Natural killer cell (primary cell): ENCODE results near the gene TYRO3. TPM values are rescaled to one million over a fixed set of nuclear protein-coding genes. Genes with fewer than 3 reads are reported as not detected.

ENCODE experiments used
- ATAC-seq, 3 donors: fragments of 150-1000 bp in 2 of 3; fragments of 200-7000 bp in 1 of 3; cut with Tn5 transposase; 1 replicate in 1 of 3; 2 replicates in 2 of 3; pipeline ENCODE4 v1.10.0; 2021; ENCODE audit warnings: mild to moderate bottlenecking in 2 of 3, moderate library complexity in 2 of 3
- DNase-seq, 2 donors: peaks; one replicate each; pipeline versions ENCODE4 v3.0.0 to v3.0.0-alpha.2; 2013 to 2021; ENCODE audit warnings: mixed read lengths in 1 of 2
- H3K27ac ChIP-seq: one replicate; pipeline ENCODE4 v1.5.1; 2013; ENCODE audit warnings: mild to moderate bottlenecking, low read length
- H3K27me3 ChIP-seq: one replicate; pipeline ENCODE4 v1.6.1; 2013; ENCODE audit warnings: low read length; ENCODE audit not compliant: control insufficient read depth, insufficient read depth
- H3K36me3 ChIP-seq: one replicate; pipeline ENCODE4 v1.6.1; 2013; ENCODE audit warnings: low read length; ENCODE audit not compliant: control insufficient read depth, insufficient read depth
- H3K4me1 ChIP-seq: one replicate; pipeline ENCODE4 v1.6.1; 2013; ENCODE audit warnings: low read length; ENCODE audit not compliant: control insufficient read depth, insufficient read depth
- H3K4me3 ChIP-seq: one replicate; pipeline ENCODE4 v1.5.1; 2013; ENCODE audit warnings: low read length
- H3K9me3 ChIP-seq: one replicate; pipeline ENCODE4 v1.6.1; 2013; ENCODE audit warnings: low read length; ENCODE audit not compliant: control insufficient read depth, insufficient read depth
- H3K27ac Mint-ChIP-seq, 2 donors: one replicate each; pipeline ENCODE4 v1.8.0; 2022; ENCODE audit warnings: mild to moderate bottlenecking in 2 of 2, mixed read lengths in 2 of 2, moderate library complexity in 1 of 2
- H3K27me3 Mint-ChIP-seq, 2 donors: one replicate each; pipeline ENCODE4 v1.8.0; 2022; ENCODE audit warnings: low read depth in 2 of 2, mixed read lengths in 2 of 2
- H3K36me3 Mint-ChIP-seq: one replicate; pipeline ENCODE4 v1.8.0; 2022; ENCODE audit warnings: mixed read lengths
- H3K4me1 Mint-ChIP-seq, 2 donors: one replicate each; pipeline ENCODE4 v1.8.0; 2022; ENCODE audit warnings: mixed read lengths in 2 of 2
- H3K4me3 Mint-ChIP-seq: one replicate; pipeline ENCODE4 v1.8.0; 2022; ENCODE audit warnings: mild to moderate bottlenecking, moderate library complexity, mixed read lengths
- H3K9me3 Mint-ChIP-seq, 2 donors: one replicate each; pipeline ENCODE4 v1.8.0; 2022; ENCODE audit warnings: mixed read lengths in 2 of 2
- WGBS: methylation state at CpG from one replicate; pipeline ENCODE4 v1.1.7; 2013; ENCODE audit warnings: missing lambda C conversion rate; ENCODE audit not compliant: insufficient coverage; 5-methylcytosine and 5-hydroxymethylcytosine counted together
- intact Hi-C: fragments of 100-400 bp; cut with micrococcal nuclease; formaldehyde crosslinking; loops from one replicate; pipeline ENCODE4 v1.14.2; 2022
- total RNA-seq, 4 donors: library from RNA; stranded (reverse); fragments of 120-200 nt in 1 of 4; gene quantifications; one replicate each; pipeline versions ENCODE4 v1.2.3 to v1.2.4, GENCODE V29; 2013 to 2022
- TF ChIP-seq, protein P1 (sequence below): fragments of 200-600 bp; IDR thresholded peaks from one replicate; pipeline ENCODE4 v1.8.0; 2022; ENCODE audit warnings: antibody characterized with exemption

Gene TYRO3
- total RNA-seq, 3 donors from 2014 or later (not counting 1 experiment from before 2014, with no cell fraction given), result 0.25 to 0.80 (median 0.36) TPM

DNA sequence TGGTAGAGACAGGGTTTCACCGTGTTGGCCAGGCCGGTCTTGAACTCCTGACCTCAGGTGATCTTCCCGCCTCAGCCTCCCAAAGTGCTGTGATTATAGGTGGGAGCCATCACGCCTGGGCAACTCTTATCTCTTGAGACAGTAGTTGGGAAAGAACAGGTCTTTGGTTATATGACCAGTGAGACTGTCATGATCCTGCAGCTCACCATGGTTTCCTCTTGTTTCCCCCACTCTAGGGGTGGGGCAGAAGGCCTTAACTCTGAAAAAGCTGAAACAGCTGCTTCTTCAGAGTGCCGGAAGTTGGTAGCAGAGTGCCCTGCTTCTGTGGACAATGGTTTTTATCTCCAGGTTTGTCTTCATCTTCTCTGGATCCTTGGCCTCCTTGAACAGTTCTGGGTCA lies 4.7 kb upstream of the TYRO3 start:
- Mint-ChIP-seq H3K9me3 (no peaks in the 10 kb centered on the region), H3K27me3 (peaks cover 0 to 11% of the 10 kb centered on the region in 2 donors), H3K4me3 (no peak overlapping the region), H3K4me1 (peaks cover 11 to 20% of the 10 kb centered on the region in 2 donors), H3K36me3 (no peaks in the 10 kb centered on the region), H3K27ac (no peak overlapping the region)
- TF ChIP-seq, protein P1, sequence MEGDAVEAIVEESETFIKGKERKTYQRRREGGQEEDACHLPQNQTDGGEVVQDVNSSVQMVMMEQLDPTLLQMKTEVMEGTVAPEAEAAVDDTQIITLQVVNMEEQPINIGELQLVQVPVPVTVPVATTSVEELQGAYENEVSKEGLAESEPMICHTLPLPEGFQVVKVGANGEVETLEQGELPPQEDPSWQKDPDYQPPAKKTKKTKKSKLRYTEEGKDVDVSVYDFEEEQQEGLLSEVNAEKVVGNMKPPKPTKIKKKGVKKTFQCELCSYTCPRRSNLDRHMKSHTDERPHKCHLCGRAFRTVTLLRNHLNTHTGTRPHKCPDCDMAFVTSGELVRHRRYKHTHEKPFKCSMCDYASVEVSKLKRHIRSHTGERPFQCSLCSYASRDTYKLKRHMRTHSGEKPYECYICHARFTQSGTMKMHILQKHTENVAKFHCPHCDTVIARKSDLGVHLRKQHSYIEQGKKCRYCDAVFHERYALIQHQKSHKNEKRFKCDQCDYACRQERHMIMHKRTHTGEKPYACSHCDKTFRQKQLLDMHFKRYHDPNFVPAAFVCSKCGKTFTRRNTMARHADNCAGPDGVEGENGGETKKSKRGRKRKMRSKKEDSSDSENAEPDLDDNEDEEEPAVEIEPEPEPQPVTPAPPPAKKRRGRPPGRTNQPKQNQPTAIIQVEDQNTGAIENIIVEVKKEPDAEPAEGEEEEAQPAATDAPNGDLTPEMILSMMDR, result no peak
- ATAC-seq (no peak), DNase-seq (no peak)
- H3K9me3 ChIP-seq, result no peaks in the 10 kb centered on the region
- intact Hi-C loops, result no loop called here
- no peaks in the 10 kb centered on the region for H3K36me3 ChIP-seq
- H3K27me3 ChIP-seq, result no peaks in the 10 kb centered on the region
- peaks cover 13% of the 10 kb centered on the region for H3K4me1 ChIP-seq
- WGBS, result 94% methylated on average over 5 of the region's 5 CpGs
- H3K4me3 ChIP-seq, result no peak overlapping the region
- H3K27ac ChIP-seq, result no peak overlapping the region

GRCh38 chr15:41554915-41555314 lies 4.1 kb upstream of the TYRO3 start:
- H3K27me3 ChIP-seq, result peaks cover 5% of the 10 kb centered on the region

GRCh38 chr15:41556677-41557076 lies 2.3 kb upstream of the TYRO3 start:
- no peak for DNase-seq
- Histone ChIP-seq H3K27ac (no peak overlapping the region), H3K27me3 (peaks cover 18% of the 10 kb centered on the region), H3K4me3 (no peak overlapping the region), H3K4me1 (peaks cover 21% of the 10 kb centered on the region), H3K9me3 (no peaks in the 10 kb centered on the region), H3K36me3 (no peaks in the 10 kb centered on the region)
- Mint-ChIP-seq H3K9me3 (no peaks in the 10 kb centered on the region), H3K27me3 (peaks cover 0 to 26% of the 10 kb centered on the region in 2 donors), H3K27ac (no peak overlapping the region), H3K36me3 (no peaks in the 10 kb centered on the region), H3K4me1 (peaks cover 11 to 26% of the 10 kb centered on the region in 2 donors), H3K4me3 (no peak overlapping the region)
- TF ChIP-seq, protein P1, result no peak
- no peak for ATAC-seq
- intact Hi-C loops, result loop anchor here (1.0 to 5.0 kb wide), 4 partner anchors 46 to 346 kb away; partner anchors contain the start of gene MAPKBP1
- WGBS, result 85% methylated on average over 5 of the region's 5 CpGs

More at GRCh38 chr15:41554915-41555314, 4.1 kb upstream of the TYRO3 start:
- WGBS, result 82% methylated on average over 3 of the region's 3 CpGs
- TF ChIP-seq, protein P1, result no peak
- H3K9me3 ChIP-seq, result no peaks in the 10 kb centered on the region
- H3K36me3 ChIP-seq, result no peaks in the 10 kb centered on the region
- peaks cover 11 to 25% of the 10 kb centered on the region in 2 donors for H3K4me1 Mint-ChIP-seq
- H3K27ac Mint-ChIP-seq, result peak overlapping the region in 1 of 2 donors; percentile 5
- DNase-seq (no peak), ATAC-seq (no peak)
- no peaks in the 10 kb centered on the region for H3K36me3 Mint-ChIP-seq
- intact Hi-C loops, result loop anchor here (5.0 kb wide), 3 partner anchors 47 to 347 kb away; partner anchors contain the start of gene MAPKBP1
- H3K4me3 ChIP-seq, result no peak overlapping the region
- no peak overlapping the region for H3K27ac ChIP-seq
- H3K4me1 ChIP-seq, result peaks cover 18% of the 10 kb centered on the region
- H3K4me3 Mint-ChIP-seq, result no peak overlapping the region
- H3K27me3 Mint-ChIP-seq, result peaks cover 0 to 14% of the 10 kb centered on the region in 2 donors
- H3K9me3 Mint-ChIP-seq, result no peaks in the 10 kb centered on the region
